SK-N-SH (cell line): ENCODE measurements around the gene NT5DC2. TPM values are rescaled to one million over a fixed set of nuclear protein-coding genes. Genes with fewer than 3 reads are reported as not detected.

ENCODE experiments used
- CTCF ChIA-PET: fragments of 300-600, 350-600 bp; formaldehyde crosslinking; extraction: SDS; loops from one replicate; lab custom pipeline; 2021; lab: Yijun Ruan, JAX
- POLR2A ChIA-PET: fragments of 350-600 bp; sonication (Branson Sonifier 250); formaldehyde crosslinking; extraction: SDS; loops from one replicate; lab custom pipeline; 2020; ENCODE audit warnings: antibody characterized with exemption, inconsistent platforms; lab: Yijun Ruan, JAX
- DNase-seq: peaks from one replicate; pipeline ENCODE4 v3.0.0; 2012
- H2AFZ ChIP-seq: fragments of 200-600 bp; sonication (generic); 2 replicates; pipeline ENCODE4 v1.8.1; 2016; ENCODE audit warnings: antibody characterized with exemption, mild to moderate bottlenecking, low read depth
- H3F3A ChIP-seq: fragments of 200-600 bp; sonication (generic); replicated peaks from 2 replicates; pipeline ENCODE3; 2016; ENCODE audit warnings: antibody characterized with exemption, mild to moderate bottlenecking; ENCODE audit not compliant: insufficient read depth
- H3K27ac ChIP-seq, 2 experiments: fragments of 200-500 bp in 1 of 2; fragments of 200-600 bp in 1 of 2; sonication (Bioruptor generic) in 1 of 2; sonication (generic), shearing (Covaris generic) in 1 of 2; 2 replicates each; pipeline versions ENCODE4 v1.5.1 to v1.6.1; 2014 to 2016; ENCODE audit warnings: low read depth in 2 of 2, inconsistent platforms in 1 of 2, low read length in 1 of 2, mild to moderate bottlenecking in 1 of 2, mixed read lengths in 1 of 2
- H3K27me3 ChIP-seq: fragments of 200-600 bp; sonication (generic), shearing (Covaris generic); 2 replicates; pipeline ENCODE4 v1.6.1; 2016; ENCODE audit warnings: mixed run types; ENCODE audit not compliant: insufficient read depth
- H3K36me3 ChIP-seq, 2 experiments: fragments of 200-500 bp in 1 of 2; fragments of 200-600 bp in 1 of 2; sonication (Bioruptor generic) in 1 of 2; sonication (generic) in 1 of 2; replicated peaks in 1 of 2; 2 replicates each; pipeline versions ENCODE3 to v1.5.1; 2014 to 2016; ENCODE audit warnings: low read length in 1 of 2, mild to moderate bottlenecking in 1 of 2; ENCODE audit not compliant: insufficient read depth in 2 of 2, control insufficient read depth in 1 of 2
- H3K4me1 ChIP-seq, 2 experiments: fragments of 200-500 bp in 1 of 2; fragments of 200-600 bp in 1 of 2; sonication (Bioruptor generic) in 1 of 2; sonication (generic), shearing (Covaris generic) in 1 of 2; 2 replicates each; pipeline versions ENCODE4 v1.5.1 to v1.6.1; 2014 to 2016; ENCODE audit warnings: low read depth in 1 of 2, low read length in 1 of 2, mixed run types in 1 of 2; ENCODE audit not compliant: insufficient read depth in 2 of 2, control insufficient read depth in 1 of 2
- H3K4me2 ChIP-seq: fragments of 200-600 bp; sonication (generic), shearing (Covaris generic); 2 replicates; pipeline ENCODE4 v1.6.1; 2017; ENCODE audit warnings: mixed run types
- H3K4me3 ChIP-seq, 2 experiments: fragments of 200-500 bp in 1 of 2; fragments of 200-600 bp in 1 of 2; sonication (Bioruptor generic) in 1 of 2; sonication (generic), shearing (Covaris generic) in 1 of 2; 2 replicates each; pipeline versions ENCODE4 v1.5.1 to v1.8.1; 2014 to 2016; ENCODE audit warnings: low read depth in 2 of 2, inconsistent platforms in 1 of 2, low read length in 1 of 2, mild to moderate bottlenecking in 1 of 2, mixed read lengths in 1 of 2, moderate library complexity in 1 of 2
- H3K79me2 ChIP-seq: fragments of 200-600 bp; sonication (generic); 2 replicates; pipeline ENCODE4 v1.8.1; 2017; ENCODE audit warnings: mild to moderate bottlenecking; ENCODE audit not compliant: insufficient read depth
- H3K9ac ChIP-seq: fragments of 200-600 bp; sonication (generic); 2 replicates; pipeline ENCODE4 v1.6.1; 2017; ENCODE audit warnings: mixed run types
- H3K9me2 ChIP-seq: fragments of 200-600 bp; sonication (generic); 2 replicates; pipeline ENCODE4 v1.6.1; 2017; ENCODE audit warnings: mixed run types
- H3K9me3 ChIP-seq: fragments of 200-600 bp; sonication (generic); 2 replicates; pipeline ENCODE4 v1.6.1; 2017; ENCODE audit warnings: mixed run types, mild to moderate bottlenecking, moderate library complexity
- H4K20me1 ChIP-seq: fragments of 200-600 bp; sonication (generic); 2 replicates; pipeline ENCODE4 v1.6.1; 2017; ENCODE audit warnings: mild to moderate bottlenecking, mixed run types; ENCODE audit not compliant: insufficient read depth
- EP300 ChIP-seq, 2 experiments: IDR thresholded peaks; 2 replicates each; pipeline versions ENCODE4 v1.4.0 to v1.6.1; 2012; ENCODE audit warnings: borderline replicate concordance in 1 of 2, low read depth in 1 of 2, low read length in 1 of 2
- FOXM1 ChIP-seq: IDR thresholded peaks from 2 replicates; pipeline ENCODE4 v1.4.0; 2012; ENCODE audit warnings: low read depth, mild to moderate bottlenecking
- GABPA ChIP-seq: IDR thresholded peaks from 2 replicates; pipeline ENCODE4 v1.4.0; 2012; ENCODE audit warnings: low read depth, mild to moderate bottlenecking
- PBX3 ChIP-seq: IDR thresholded peaks from 2 replicates; pipeline ENCODE4; 2012
- RCOR1 ChIP-seq: fragments of 150-350 bp; IDR thresholded peaks from 2 replicates; pipeline ENCODE4 v1.6.1; 2017; ENCODE audit warnings: antibody characterized with exemption, low read length
- RFX5 ChIP-seq: IDR thresholded peaks from 2 replicates; pipeline ENCODE4 v1.6.1; 2012; ENCODE audit warnings: mild to moderate bottlenecking, improper control_type of control experiment, low read length
- SMC3 ChIP-seq: IDR thresholded peaks from 2 replicates; pipeline ENCODE4 v1.6.1; 2012; ENCODE audit warnings: low read depth, low read length, improper control_type of control experiment
- TEAD4 ChIP-seq: IDR thresholded peaks from 2 replicates; pipeline ENCODE4 v1.4.0; 2012; ENCODE audit warnings: mild to moderate bottlenecking, borderline replicate concordance; ENCODE audit not compliant: insufficient read depth
- USF1 ChIP-seq: IDR thresholded peaks from 2 replicates; pipeline ENCODE4 v1.4.0; 2012; ENCODE audit warnings: low read depth, borderline replicate concordance
- USF2 ChIP-seq: fragments of 150-350 bp; IDR thresholded peaks from 2 replicates; pipeline ENCODE4 v1.6.1; 2017; ENCODE audit warnings: antibody characterized with exemption, low read length, low read depth, borderline replicate concordance
- YY1 ChIP-seq: IDR thresholded peaks from 2 replicates; pipeline ENCODE4 v1.4.0; 2012; ENCODE audit warnings: low read depth, mild to moderate bottlenecking
- ZBTB33 ChIP-seq: IDR thresholded peaks from 2 replicates; pipeline ENCODE4 v1.4.0; 2012; ENCODE audit warnings: low read depth, borderline replicate concordance
- WGBS: methylation state at CpG from one replicate; pipeline ENCODE4 v1.1.6; 2017; ENCODE audit warnings: low lambda C conversion rate; 5-methylcytosine and 5-hydroxymethylcytosine counted together
- polyA plus RNA-seq, 3 experiments: library from polyadenylated mRNA; depleted of rRNA; stranded (reverse); fragments of >200 nt; gene quantifications; 2 replicates each; pipeline ENCODE4 v1.2.3, GENCODE V29; 2012

The NT5DC2 gene
- polyA plus RNA-seq, 1 of the 3 experiments (the other 2 are of a cell fraction): 113 TPM

GRCh38 chr3:52520141-52520667, 13.5 kb downstream of the NT5DC2 start:
- CTCF ChIA-PET: no interaction called here
- TF ChIP-seq PBX3 (no peak), USF1 (no peak), EP300 (IDR thresholded peaks at IDR 0.05; ENCODE audit: borderline replicate concordance in 1 of 2, low read depth in 1 of 2, low read length in 1 of 2) (no peak), GABPA (no peak), SMC3 (no peak), ZBTB33 (no peak), USF2 (no peak), YY1 (no peak), RFX5 (no peak), TEAD4 (no peak), FOXM1 (no peak), RCOR1 (no peak)
- TF ChIP-seq, all 33 proteins: peak for 0
- Histone ChIP-seq H3K79me2 (no peaks in the 10 kb centered on the region), H3K4me3 (no peak overlapping the region), H3K4me1 (peaks cover 0 to 16% of the 10 kb centered on the region in 2 experiments; a peak in 1 of 4 replicates), H3K9me3 (no peaks in the 10 kb centered on the region), H3K36me3 (peaks cover 4 to 15% of the 10 kb centered on the region in 2 experiments), H3K4me2 (no peak overlapping the region), H3K27me3 (no peaks in the 10 kb centered on the region), H3F3A (no peaks in the 10 kb centered on the region), H3K9me2 (no peaks in the 10 kb centered on the region), H4K20me1 (no peaks in the 10 kb centered on the region), H2AFZ (no peak overlapping the region), H3K27ac (no peak overlapping the region), H3K9ac (no peak overlapping the region)
- no peak for DNase-seq
- 88% methylated on average over 9 of the region's 14 CpGs for WGBS
- POLR2A ChIA-PET: no interaction called here
